OCI-LY7 (cell line): Measurements from ENCODE around the gene DAB2IP.

Experiments used
- CTCF ChIP-seq: fragments of 200-600 bp; sonication (generic); conservative IDR thresholded peaks from 2 replicates; pipeline ENCODE4 v1.5.1; 2014; ENCODE audit warnings: mild to moderate bottlenecking, antibody characterized with exemption, low read length, moderate library complexity, mixed read lengths
- EZH2phosphoT487 ChIP-seq: fragments of 200-600 bp; sonication (generic); IDR thresholded peaks from 2 replicates; pipeline ENCODE4 v1.6.1; 2018; ENCODE audit warnings: low read depth, borderline replicate concordance, mild to moderate bottlenecking, mixed run types, antibody characterized with exemption, low read length, moderate library complexity, mixed read lengths

- TF ChIP-seq CTCF (no peak), EZH2phosphoT487 (no peak)
These were observed 66.7 kb downstream of the DAB2IP start for GRCh38 chr9:121718084-121718483.
